ENCODE results near the gene EVI5L.

DNA sequence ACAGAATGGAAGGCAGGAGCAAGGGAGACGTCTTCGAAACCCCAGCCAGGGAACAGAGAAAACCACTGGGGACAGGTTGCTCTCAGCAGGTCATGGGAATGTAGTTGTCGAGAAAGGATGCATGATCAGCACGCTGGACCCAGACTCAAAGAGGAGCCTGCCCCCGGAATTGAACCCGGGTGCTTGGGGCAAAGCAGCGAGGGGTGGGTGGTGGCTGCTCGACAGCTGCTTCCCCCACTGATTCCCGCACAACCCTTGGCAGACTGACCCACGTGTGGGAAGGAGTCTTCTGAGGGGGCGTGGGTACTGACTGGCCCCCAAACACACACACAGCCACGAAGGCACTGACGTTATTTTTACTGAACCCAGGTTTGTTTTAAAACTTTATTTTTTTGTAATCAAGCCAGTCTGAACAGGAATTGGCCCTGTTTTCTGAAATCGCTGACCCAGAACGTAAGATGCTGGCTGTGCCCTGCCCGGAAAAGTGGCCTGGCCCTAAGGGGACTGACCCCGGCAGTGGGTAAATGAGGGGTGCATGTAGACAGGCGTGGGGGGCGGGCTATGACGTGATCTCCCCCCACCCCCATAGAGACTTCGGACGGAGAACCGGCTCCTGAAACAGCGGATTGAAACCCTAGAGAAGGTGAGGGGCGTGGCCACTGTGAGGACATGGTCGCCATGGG is 25.5 kb downstream of the EVI5L start:
- no peak for TF ChIP-seq ARNTL (CRISPR knock-in tag; IDR thresholded peaks at IDR 0.05; ENCODE audit: borderline replicate concordance, low read depth)
- no peak for TF ChIP-seq ZFP30 (CRISPR knock-in tag; IDR thresholded peaks at IDR 0.05)
- TF ChIP-seq ESRRG (CRISPR knock-in tag; IDR thresholded peaks at IDR 0.05), result no peak
- no peak for TF ChIP-seq ZFP3 (CRISPR knock-in tag; IDR thresholded peaks at IDR 0.05)
- no peak for TF ChIP-seq BACH2 (CRISPR knock-in tag; IDR thresholded peaks at IDR 0.05; ENCODE audit: borderline replicate concordance)
